HepG2 (cell line): Measurements from ENCODE around the gene PLCG1. TPM values are rescaled to one million over a fixed set of nuclear protein-coding genes. Genes with fewer than 3 reads are reported as not detected.

Source experiments
- ATF7-NPFF ChIP-seq: sonication (generic); formaldehyde crosslinking; IDR thresholded peaks from 2 replicates; pipeline ENCODE4 v1.8.1; 2023; ENCODE audit warnings: mild to moderate bottlenecking, low read depth, missing genetic modification reagents, moderate library complexity
- CHD4 ChIP-seq: fragments of 200-600 bp; sonication (generic); IDR thresholded peaks from 2 replicates; pipeline ENCODE4 v1.7.0; 2017; ENCODE audit warnings: mild to moderate bottlenecking, low read length, borderline replicate concordance
- FLYWCH1 ChIP-seq: sonication (generic); formaldehyde crosslinking; IDR thresholded peaks from 2 replicates; pipeline ENCODE4 v1.8.1; 2023; ENCODE audit warnings: mild to moderate bottlenecking, missing genetic modification reagents
- FOXA3 ChIP-seq: IDR thresholded peaks from 2 replicates; pipeline ENCODE4 v1.6.1; 2016; ENCODE audit warnings: missing genetic modification reagents, missing compliant biosample characterization
- GATAD2A ChIP-seq: IDR thresholded peaks from 2 replicates; pipeline ENCODE4 v1.6.1; 2016
- GLI4 ChIP-seq: sonication (generic); formaldehyde crosslinking; IDR thresholded peaks from 2 replicates; pipeline ENCODE4 v1.5.1; 2020; ENCODE audit warnings: missing genetic modification reagents, mild to moderate bottlenecking, moderate library complexity, borderline replicate concordance
- GPBP1L1 ChIP-seq: sonication (generic); formaldehyde crosslinking; IDR thresholded peaks from 2 replicates; pipeline ENCODE4 v1.5.0; 2020; ENCODE audit warnings: mild to moderate bottlenecking, missing genetic modification reagents
- HCFC1 ChIP-seq: fragments of 150-350 bp; IDR thresholded peaks from 2 replicates; pipeline ENCODE4 v1.6.1; 2014; ENCODE audit warnings: low read depth, low read length
- HNRNPUL1 ChIP-seq: fragments of 200-400 bp; formaldehyde crosslinking; IDR thresholded peaks from 2 replicates; pipeline ENCODE4 v1.6.1; 2017; ENCODE audit warnings: low read depth, mild to moderate bottlenecking, low read length, moderate library complexity
- KDM4B ChIP-seq: sonication (generic); formaldehyde crosslinking; IDR thresholded peaks from 2 replicates; pipeline ENCODE4 v1.4.0; 2020; ENCODE audit warnings: missing genetic modification reagents
- NR2F1 ChIP-seq, 2 experiments: fragments of 450-650 bp in 1 of 2; formaldehyde crosslinking in 1 of 2; IDR thresholded peaks; 2 replicates each; pipeline versions ENCODE4 v1.5.0 to v1.6.1; 2016 to 2020; ENCODE audit warnings: mild to moderate bottlenecking in 1 of 2, missing compliant biosample characterization in 1 of 2, missing genetic modification reagents in 1 of 2, moderate library complexity in 1 of 2
- PRDM4 ChIP-seq: sonication (generic); formaldehyde crosslinking; IDR thresholded peaks from 2 replicates; pipeline ENCODE4 v1.9.0; 2021; ENCODE audit warnings: missing genetic modification reagents, borderline replicate concordance
- SP4 ChIP-seq: sonication (generic); formaldehyde crosslinking; IDR thresholded peaks from 2 replicates; pipeline ENCODE4 v1.8.1; 2023; ENCODE audit warnings: mild to moderate bottlenecking, missing genetic modification reagents
- YY1 ChIP-seq: IDR thresholded peaks from 2 replicates; pipeline ENCODE4 v1.6.1; 2011; ENCODE audit warnings: low read length, low read depth, moderate library complexity, mild to moderate bottlenecking; ENCODE audit not compliant: insufficient read depth, insufficient replicate concordance
- ZBTB2 ChIP-seq: sonication (generic); formaldehyde crosslinking; IDR thresholded peaks from 2 replicates; pipeline ENCODE4 v1.8.0; 2022; ENCODE audit warnings: low read depth, missing genetic modification reagents
- ZBTB20 ChIP-seq: sonication (generic); formaldehyde crosslinking; IDR thresholded peaks from 2 replicates; pipeline ENCODE4 v1.8.1; 2023; ENCODE audit warnings: missing genetic modification reagents, low read depth, mild to moderate bottlenecking, borderline replicate concordance
- ZBTB3 ChIP-seq: sonication (generic); formaldehyde crosslinking; IDR thresholded peaks from 2 replicates; pipeline ENCODE4 v1.4.0; 2020; ENCODE audit warnings: low read depth, mild to moderate bottlenecking, moderate library complexity, missing genetic modification reagents, borderline replicate concordance
- ZFYVE20 ChIP-seq: sonication (generic); formaldehyde crosslinking; IDR thresholded peaks from 2 replicates; pipeline ENCODE4 v1.8.0; 2023; ENCODE audit warnings: low read depth, mild to moderate bottlenecking, moderate library complexity, missing genetic modification reagents, borderline replicate concordance
- ZNF296 ChIP-seq: sonication (generic); formaldehyde crosslinking; conservative IDR thresholded peaks from 2 replicates; pipeline ENCODE4 v1.5.0; 2020; ENCODE audit warnings: mild to moderate bottlenecking, missing genetic modification reagents
- ZNF530 ChIP-seq: sonication (generic); formaldehyde crosslinking; IDR thresholded peaks from 2 replicates; pipeline ENCODE4 v1.5.0; 2020; ENCODE audit warnings: low read depth, mild to moderate bottlenecking, missing genetic modification reagents
- ZNF558 ChIP-seq: sonication (generic); formaldehyde crosslinking; IDR thresholded peaks from 2 replicates; pipeline ENCODE4 v1.9.0; 2022; ENCODE audit warnings: mild to moderate bottlenecking, missing genetic modification reagents, borderline replicate concordance
- ZNF713 ChIP-seq: sonication (generic); formaldehyde crosslinking; IDR thresholded peaks from 2 replicates; pipeline ENCODE4 v1.4.0; 2020; ENCODE audit warnings: mild to moderate bottlenecking, missing genetic modification reagents
- ZNF800 ChIP-seq: sonication (generic); formaldehyde crosslinking; IDR thresholded peaks from 2 replicates; pipeline ENCODE4 v1.4.0; 2020; ENCODE audit warnings: missing genetic modification reagents
- polyA plus RNA-seq, 8 experiments: library from polyadenylated mRNA; depleted of rRNA in 3 of 8; stranded (reverse) in 7 of 8; unstranded in 1 of 8; fragments of >200 nt; fragmentation: Illumina TruSeq in 4 of 8; extraction: Trizol in 4 of 8; gene quantifications; 2 replicates each; pipeline versions ENCODE4 v1.2.1 to v1.2.3, GENCODE V29; 2011 to 2016; ENCODE audit warnings: low read depth in 4 of 8, missing spikeins in 1 of 8, mixed read lengths in 1 of 8; ENCODE audit not compliant: insufficient read depth in 1 of 8
- total RNA-seq, 5 experiments: library from RNA; depleted of rRNA; stranded (reverse); fragments of >200 nt; fragmentation: Illumina TruSeq; extraction: Trizol; gene quantifications; 2 replicates each; pipeline ENCODE4 v1.2.3, GENCODE V29; 2016; ENCODE audit warnings: low read depth in 1 of 5

Gene PLCG1
- total and polyA plus RNA-seq, 2 of the 13 experiments (the other 11 are each of a cell fraction or from before 2014, with no cell fraction given), result 85.3 to 158 TPM

GRCh38 chr20:41135187-41135887, 2.0 kb upstream of the PLCG1 start (continued):
- TF ChIP-seq YY1 (peak; percentile 10), HNRNPUL1 (no peak), ZBTB20 (CRISPR knock-in tag) (0 out of 2 replicates have a peak, but pooled peaks have one; percentile 42), ZFYVE20 (CRISPR knock-in tag) (no peak), FLYWCH1 (CRISPR knock-in tag) (no peak), ZNF558 (CRISPR knock-in tag) (no peak), ZNF713 (CRISPR knock-in tag) (no peak), SP4 (CRISPR knock-in tag) (no peak), ATF7-NPFF (CRISPR knock-in tag) (0 out of 2 replicates have a peak, but pooled peaks have one; percentile 54), ZNF800 (CRISPR knock-in tag) (0 out of 2 replicates have a peak, but pooled peaks have one; percentile 45), FOXA3 (CRISPR knock-in tag) (no peak; the same call in 1 of the 2 replicates), PRDM4 (no peak), KDM4B (CRISPR knock-in tag) (no peak), ZBTB3 (CRISPR knock-in tag) (no peak), CHD4 (no peak), GPBP1L1 (CRISPR knock-in tag) (no peak), NR2F1 (CRISPR knock-in tag; IDR thresholded peaks at IDR 0.05) (no peak), ZNF530 (CRISPR knock-in tag) (no peak), GATAD2A (peak; percentile 75; the same call in 1 of the 2 replicates), GLI4 (CRISPR knock-in tag) (peak; percentile 23; the same call in 1 of the 2 replicates), ZNF296 (CRISPR knock-in tag) (no peak), HCFC1 (no peak), ZBTB2 (CRISPR knock-in tag) (no peak)
